Esophagus muscularis mucosa (tissue), 4 donors: ENCODE results near the gene SKA2. TPM values are rescaled to one million over a fixed set of nuclear protein-coding genes. Genes with fewer than 3 reads are reported as not detected.
A peak's percentile ranks its signal among the peaks of the same experiment; 100 is the strongest.

ENCODE experiments used
- DNase-seq: peaks from one replicate; pipeline ENCODE4 v3.0.0-alpha.2; 2017; ENCODE audit errors: extremely low spot score
- H3K27ac ChIP-seq, 4 donors: fragments of 200-600 bp; sonication (generic); replicated peaks in 1 of 4; 1 replicate in 3 of 4; 2 replicates in 1 of 4; pipeline ENCODE4 v1.5.1; 2016 to 2019; ENCODE audit warnings: mild to moderate bottlenecking in 1 of 4
- H3K27me3 ChIP-seq, 4 donors: fragments of 200-600 bp; sonication (generic); one replicate each; pipeline versions ENCODE4 v1.5.1 to v1.6.0; 2016 to 2019
- H3K36me3 ChIP-seq, 4 donors: fragments of 200-600 bp; sonication (generic); one replicate each; pipeline ENCODE4 v1.5.1; 2016 to 2019
- H3K4me1 ChIP-seq, 4 donors: fragments of 200-600 bp; sonication (generic); one replicate each; pipeline ENCODE4 v1.5.1; 2016 to 2019
- H3K4me3 ChIP-seq, 4 donors: fragments of 200-600 bp; sonication (generic); 1 replicate in 2 of 4; 2 replicates in 2 of 4; pipeline ENCODE4 v1.5.1; 2016 to 2019; ENCODE audit warnings: mild to moderate bottlenecking in 4 of 4, moderate library complexity in 1 of 4
- H3K9me3 ChIP-seq, 4 donors: fragments of 200-600 bp; sonication (generic); 1 replicate in 3 of 4; 2 replicates in 1 of 4; pipeline ENCODE4 v1.5.1; 2016 to 2019
- CTCF ChIP-seq, 3 experiments: fragments of 200-600 bp in 2 of 3; fragments of 450-650 bp in 1 of 3; sonication (generic) in 2 of 3; IDR thresholded peaks; one replicate each; pipeline ENCODE4 v1.5.1; 2017 to 2019; ENCODE audit warnings: antibody characterized with exemption in 3 of 3, mild to moderate bottlenecking in 2 of 3, moderate library complexity in 1 of 3
- EP300 ChIP-seq: sonication (generic); formaldehyde crosslinking; IDR thresholded peaks from one replicate; pipeline ENCODE4 v1.6.1; 2017; ENCODE audit warnings: antibody characterized with exemption
- POLR2A ChIP-seq: fragments of 450-650 bp; IDR thresholded peaks from one replicate; pipeline ENCODE4 v1.6.1; 2017; ENCODE audit warnings: antibody characterized with exemption, moderate library complexity, mild to moderate bottlenecking, low read depth
- POLR2AphosphoS5 ChIP-seq, 2 donors: sonication (generic); formaldehyde crosslinking; IDR thresholded peaks; one replicate each; pipeline ENCODE4 v1.6.1; 2017; ENCODE audit warnings: antibody characterized with exemption in 2 of 2
- WGBS: methylation state at CpG from one replicate; pipeline ENCODE4 v1.1.5; 2018; 5-methylcytosine and 5-hydroxymethylcytosine counted together
- intact Hi-C: fragments of 100-400 bp; cut with DNase I; formaldehyde crosslinking; loops from one replicate; pipeline ENCODE4 v1.15.1; 2023
- total RNA-seq, 4 donors: library from RNA; depleted of rRNA; stranded (reverse); fragments of >200 nt; gene quantifications; one replicate each; pipeline versions ENCODE4 v1.1.0 to v1.2.1, GENCODE V29; 2016

Gene SKA2
- total RNA-seq, 4 donors from 2014 or later, result 33.0 to 61.9 (median 35.6) TPM

- no peak overlapping the region for H3K27ac ChIP-seq
- H3K9me3 ChIP-seq, result no peaks in the 10 kb centered on the region
- DNase-seq, result no peak
- no peak overlapping the region for H3K4me3 ChIP-seq
- H3K4me1 ChIP-seq, result no peaks in the 10 kb centered on the region
- H3K27me3 ChIP-seq, result no peaks in the 10 kb centered on the region
- no peaks in the 10 kb centered on the region for H3K36me3 ChIP-seq
- 91% methylated on average over 7 of the region's 7 CpGs for WGBS
- TF ChIP-seq EP300, result no peak
- no peak for TF ChIP-seq POLR2AphosphoS5 (IDR thresholded peaks at IDR 0.05)
- no peak for TF ChIP-seq POLR2A
- TF ChIP-seq CTCF (IDR thresholded peaks at IDR 0.05), result no peak
- intact Hi-C loops, result no loop called here
These were observed 23.4 kb upstream of the SKA2 start for GRCh38 chr17:59178266-59178985.

- H3K4me3 ChIP-seq, result no peak overlapping the region
- no peaks in the 10 kb centered on the region for H3K27me3 ChIP-seq
- no peaks in the 10 kb centered on the region for H3K36me3 ChIP-seq
- no peaks in the 10 kb centered on the region for H3K4me1 ChIP-seq
- intact Hi-C loops, result no loop called here
- H3K9me3 ChIP-seq, result no peaks in the 10 kb centered on the region
- WGBS, result 97% methylated on average over 7 of the region's 7 CpGs
- H3K27ac ChIP-seq, result no peak overlapping the region
- DNase-seq, result no peak
- TF ChIP-seq POLR2AphosphoS5 (IDR thresholded peaks at IDR 0.05) (no peak), CTCF (IDR thresholded peaks at IDR 0.05) (no peak), POLR2A (no peak), EP300 (no peak)
These were observed 20.1 kb upstream of the SKA2 start for GRCh38 chr17:59175076-59175475.

GRCh38 chr17:59174671-59175070 is 19.7 kb upstream of the SKA2 start:
- intact Hi-C loops, result no loop called here
- TF ChIP-seq EP300, result no peak
- TF ChIP-seq CTCF (IDR thresholded peaks at IDR 0.05), result no peak
- TF ChIP-seq POLR2AphosphoS5 (IDR thresholded peaks at IDR 0.05), result no peak
- TF ChIP-seq POLR2A, result no peak
- WGBS, result 95% methylated on average over 11 of the region's 11 CpGs
- no peaks in the 10 kb centered on the region for H3K27me3 ChIP-seq
- H3K27ac ChIP-seq, result no peak overlapping the region
- no peak overlapping the region for H3K4me3 ChIP-seq
- no peaks in the 10 kb centered on the region for H3K9me3 ChIP-seq
- DNase-seq, result peak; percentile 78
- H3K4me1 ChIP-seq, result no peaks in the 10 kb centered on the region
- H3K36me3 ChIP-seq, result no peaks in the 10 kb centered on the region

- Histone ChIP-seq H3K36me3 (no peaks in the 10 kb centered on the region), H3K4me1 (no peaks in the 10 kb centered on the region), H3K27me3 (no peaks in the 10 kb centered on the region), H3K9me3 (no peaks in the 10 kb centered on the region), H3K4me3 (no peak overlapping the region), H3K27ac (no peak overlapping the region)
- no peak for TF ChIP-seq CTCF (IDR thresholded peaks at IDR 0.05)
- TF ChIP-seq EP300, result no peak
- no peak for TF ChIP-seq POLR2AphosphoS5 (IDR thresholded peaks at IDR 0.05)
- TF ChIP-seq POLR2A, result no peak
- intact Hi-C loops, result no loop called here
- peak; percentile 42 for DNase-seq
- WGBS, result 98% methylated on average over 24 of the region's 33 CpGs
These were observed 17.5 kb upstream of the SKA2 start for GRCh38 chr17:59172436-59173004.
